MCF 10A (cell line): Measurements from ENCODE around the gene ACADVL. TPM values are rescaled to one million over a fixed set of nuclear protein-coding genes. Genes with fewer than 3 reads are reported as not detected.

Source experiments
- BruUV-seq: library from RNA; stranded (reverse); fragments of 400-500 nt; replicated peaks from 2 replicates; lab custom pipeline; 2021; lab: Mats Ljungman, UMichigan
- CTCF ChIA-PET: fragments of 300-600 bp; sonication (Branson Sonifier 250); formaldehyde crosslinking; extraction: SDS; loops from one replicate; lab custom pipeline; 2021; ENCODE audit warnings: antibody characterized with exemption, inconsistent platforms; lab: Yijun Ruan, JAX
- POLR2A ChIA-PET: fragments of 300-600, 350-650 bp; sonication (Branson Sonifier 250); formaldehyde crosslinking; extraction: SDS; loops from one replicate; lab custom pipeline; 2020; ENCODE audit warnings: antibody characterized with exemption, inconsistent platforms; lab: Yijun Ruan, JAX
- DNase-seq: peaks from one replicate; pipeline ENCODE4 v3.0.0-alpha.2; 2018; ENCODE audit not compliant: unreplicated experiment
- H3K27ac Mint-ChIP-seq: one replicate; pipeline ENCODE4 v1.8.0; 2022; ENCODE audit warnings: mild to moderate bottlenecking, low read depth, mixed read lengths; ENCODE audit not compliant: unreplicated experiment
- H3K27me3 Mint-ChIP-seq: one replicate; pipeline ENCODE4 v1.8.0; 2022; ENCODE audit warnings: mixed read lengths; ENCODE audit not compliant: insufficient read depth, unreplicated experiment
- H3K36me3 Mint-ChIP-seq: one replicate; pipeline ENCODE4 v1.8.0; 2022; ENCODE audit warnings: mild to moderate bottlenecking, moderate library complexity, mixed read lengths; ENCODE audit not compliant: insufficient read depth, unreplicated experiment
- H3K4me1 Mint-ChIP-seq: one replicate; pipeline ENCODE4 v1.8.0; 2022; ENCODE audit warnings: mixed read lengths; ENCODE audit not compliant: insufficient read depth, unreplicated experiment
- H3K4me3 Mint-ChIP-seq: one replicate; pipeline ENCODE4 v1.8.0; 2022; ENCODE audit warnings: mild to moderate bottlenecking, moderate library complexity, mixed read lengths; ENCODE audit not compliant: unreplicated experiment
- H3K9me3 Mint-ChIP-seq: one replicate; pipeline ENCODE4 v1.8.0; 2022; ENCODE audit warnings: mixed read lengths; ENCODE audit not compliant: unreplicated experiment
- intact Hi-C: fragments of 100-400 bp; cut with micrococcal nuclease; formaldehyde crosslinking; loops from 2 replicates; pipeline ENCODE4 v1.14.1; 2022
- total RNA-seq: library from RNA; stranded (reverse); gene quantifications from 2 replicates; pipeline ENCODE4 v1.2.3, GENCODE V29; 2022
- TF ChIP-seq, protein P1 (sequence below): fragments of 200-600 bp; IDR thresholded peaks from one replicate; pipeline ENCODE4 v1.8.0; 2022; ENCODE audit warnings: antibody characterized with exemption, mild to moderate bottlenecking; ENCODE audit not compliant: unreplicated experiment

The ACADVL gene
- total RNA-seq, 1 experiment from 2014 or later = 413 TPM

DNA sequence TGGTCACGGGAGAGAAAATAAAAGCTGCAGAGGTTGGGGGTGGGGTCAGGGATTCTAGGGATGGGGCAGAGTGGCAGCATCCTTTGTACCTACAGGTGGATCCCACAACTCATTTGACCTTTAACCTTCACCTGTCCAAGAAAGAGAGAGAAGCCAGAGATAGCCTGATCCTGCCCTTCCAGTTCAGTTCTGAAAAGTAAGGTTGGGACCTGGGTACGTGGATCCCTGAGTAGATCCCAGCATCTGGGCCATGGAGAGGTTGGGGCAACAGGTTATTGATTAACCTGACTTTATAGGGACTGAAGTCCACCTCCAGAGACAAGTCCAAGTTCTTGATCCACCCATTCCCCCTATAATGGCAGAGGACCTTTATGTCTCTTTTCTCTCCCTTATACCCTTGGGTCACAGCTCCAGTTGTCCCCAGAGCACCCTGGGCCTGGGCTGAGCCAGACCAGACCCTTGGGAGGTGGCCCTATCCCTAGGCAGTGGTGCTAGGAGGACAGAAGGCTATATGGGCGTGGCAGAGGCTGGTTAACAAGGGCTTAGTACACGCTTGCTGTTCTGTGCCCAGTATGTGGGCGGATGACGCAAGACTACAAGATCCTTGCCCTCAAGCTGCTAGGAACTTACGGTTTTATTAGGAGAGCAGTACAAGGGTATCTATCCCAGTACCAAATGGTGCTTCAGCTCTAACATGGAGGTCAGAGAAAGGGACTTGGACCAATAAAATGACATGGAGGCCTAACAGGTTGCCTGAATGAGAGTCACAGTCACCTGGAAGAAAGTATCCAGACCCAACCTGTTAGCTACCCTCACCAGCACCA is 39.2 kb downstream of the ACADVL start:
- intact Hi-C loops = no loop called here
- ChIA-PET CTCF (interaction anchor here (0.5 to 1.8 kb wide), 5 partner anchors 13 to 442 kb away, joined by 3 to 7 read pairs (median 4); partner anchors contain the start of gene SLC2A4), POLR2A (interaction anchor here (0.5 to 7.7 kb wide), 11 partner anchors 8 to 897 kb away, joined by 3 to 92 read pairs (median 7); partner anchors contain the start of genes ACADVL, CNTROB, CTDNEP1 and DLG4)
- Mint-ChIP-seq H3K9me3 (no peaks in the 10 kb centered on the region), H3K27me3 (no peaks in the 10 kb centered on the region), H3K27ac (peak overlapping the region; percentile 79), H3K36me3 (peaks cover 53% of the 10 kb centered on the region), H3K4me3 (peak overlapping the region; percentile 73), H3K4me1 (peaks cover 33% of the 10 kb centered on the region)
- DNase-seq = peak; percentile 96
- TF ChIP-seq, protein P1, sequence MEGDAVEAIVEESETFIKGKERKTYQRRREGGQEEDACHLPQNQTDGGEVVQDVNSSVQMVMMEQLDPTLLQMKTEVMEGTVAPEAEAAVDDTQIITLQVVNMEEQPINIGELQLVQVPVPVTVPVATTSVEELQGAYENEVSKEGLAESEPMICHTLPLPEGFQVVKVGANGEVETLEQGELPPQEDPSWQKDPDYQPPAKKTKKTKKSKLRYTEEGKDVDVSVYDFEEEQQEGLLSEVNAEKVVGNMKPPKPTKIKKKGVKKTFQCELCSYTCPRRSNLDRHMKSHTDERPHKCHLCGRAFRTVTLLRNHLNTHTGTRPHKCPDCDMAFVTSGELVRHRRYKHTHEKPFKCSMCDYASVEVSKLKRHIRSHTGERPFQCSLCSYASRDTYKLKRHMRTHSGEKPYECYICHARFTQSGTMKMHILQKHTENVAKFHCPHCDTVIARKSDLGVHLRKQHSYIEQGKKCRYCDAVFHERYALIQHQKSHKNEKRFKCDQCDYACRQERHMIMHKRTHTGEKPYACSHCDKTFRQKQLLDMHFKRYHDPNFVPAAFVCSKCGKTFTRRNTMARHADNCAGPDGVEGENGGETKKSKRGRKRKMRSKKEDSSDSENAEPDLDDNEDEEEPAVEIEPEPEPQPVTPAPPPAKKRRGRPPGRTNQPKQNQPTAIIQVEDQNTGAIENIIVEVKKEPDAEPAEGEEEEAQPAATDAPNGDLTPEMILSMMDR = no peak
- BruUV-seq = no TSS peak

DNA sequence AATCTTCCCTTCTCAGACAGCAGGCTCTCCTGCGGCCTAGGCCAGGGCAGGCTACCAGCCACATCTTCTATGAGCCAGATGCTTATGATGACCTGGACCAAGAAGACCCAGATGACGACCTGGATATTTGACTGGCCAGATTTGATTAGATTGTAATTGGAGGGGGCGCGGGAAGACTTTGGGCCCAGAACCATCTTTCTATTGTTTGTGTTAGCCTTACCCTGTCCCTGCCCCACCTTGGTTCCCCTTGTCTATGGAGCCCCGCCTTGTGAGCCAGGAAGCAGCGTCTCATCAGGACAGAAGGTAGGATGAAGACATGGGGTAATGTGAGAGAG is 39.8 kb downstream of the ACADVL start:
- BruUV-seq = TSS peak; percentile 62
- intact Hi-C loops = no loop called here
- ChIA-PET CTCF (interaction anchor here (0.5 to 1.8 kb wide), 4 partner anchors 13 to 41 kb away, joined by 4 to 7 read pairs (median 4); partner anchors contain the start of gene SLC2A4), POLR2A (interaction anchor here (0.5 to 7.7 kb wide), 12 partner anchors 8 to 897 kb away, joined by 3 to 92 read pairs (median 6); partner anchors contain the start of genes ACADVL, CNTROB, CTDNEP1 and DLG4)
- Mint-ChIP-seq H3K27me3 (no peaks in the 10 kb centered on the region), H3K36me3 (peaks cover 48% of the 10 kb centered on the region), H3K27ac (peak overlapping the region; percentile 79), H3K4me3 (peak overlapping the region; percentile 73), H3K9me3 (no peaks in the 10 kb centered on the region), H3K4me1 (peaks cover 36% of the 10 kb centered on the region)
- DNase-seq = no peak
- TF ChIP-seq, protein P1 = no peak

DNA sequence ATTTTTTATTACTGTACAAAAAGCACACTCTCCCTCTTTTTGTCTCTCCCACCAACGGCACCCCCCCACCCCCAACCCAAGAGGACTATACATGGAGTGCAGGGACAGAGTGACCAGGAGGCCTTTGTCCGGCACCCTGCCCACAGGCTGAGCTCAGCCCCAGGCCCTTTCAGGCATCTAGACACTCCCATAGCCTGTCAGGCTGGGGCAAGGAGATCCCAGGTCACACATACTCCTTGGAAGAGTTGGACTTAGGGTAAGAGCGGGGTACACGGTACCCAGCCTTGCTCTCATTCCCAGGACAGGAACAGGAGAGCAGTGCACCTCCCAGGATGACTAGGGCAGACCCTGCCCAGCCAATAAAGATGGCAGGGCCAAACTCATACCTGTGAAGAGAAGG is 40.4 kb downstream of the ACADVL start:
- CTCF ChIA-PET = interaction anchor here (0.9 to 1.8 kb wide), 3 partner anchors 21 to 40 kb away, joined by 4 to 7 read pairs (median 4); partner anchors contain the start of gene SLC2A4
- TF ChIP-seq, protein P1 = no peak
- Mint-ChIP-seq H3K4me3 (peak overlapping the region; percentile 73), H3K36me3 (peaks cover 41% of the 10 kb centered on the region), H3K27me3 (no peaks in the 10 kb centered on the region), H3K27ac (peak overlapping the region; percentile 79), H3K9me3 (no peaks in the 10 kb centered on the region), H3K4me1 (peaks cover 36% of the 10 kb centered on the region)
- POLR2A ChIA-PET = interaction anchor here (0.9 to 7.7 kb wide), 10 partner anchors 9 to 225 kb away, joined by 3 to 92 read pairs (median 8); partner anchors contain the start of genes ACADVL, CTDNEP1, DLG4 and DVL2
- BruUV-seq = no TSS peak
- no peak for DNase-seq
- intact Hi-C loops = no loop called here
